PC-3 (cell line): ENCODE results near the gene LBX1. TPM values are rescaled to one million over a fixed set of nuclear protein-coding genes. Genes with fewer than 3 reads are reported as not detected.
A peak's percentile ranks its signal among the peaks of the same experiment; 100 is the strongest.

Source experiments
- ATAC-seq: fragments of 200-7000 bp; cut with Tn5 transposase; 2 replicates; pipeline ENCODE4 v1.9.1; 2020; ENCODE audit warnings: mild to moderate bottlenecking, moderate library complexity
- BruUV-seq: library from RNA; stranded (reverse); fragments of 400-500 nt; replicated peaks from 2 replicates; lab custom pipeline; 2021; lab: Mats Ljungman, UMichigan
- CTCF ChIA-PET: fragments of 300-600 bp; sonication (Branson Sonifier 250); formaldehyde crosslinking; loops from one replicate; lab custom pipeline; 2022; ENCODE audit warnings: antibody characterized with exemption; lab: Charles Lee
- POLR2A ChIA-PET: fragments of 300-600 bp; sonication (Branson Sonifier 250); formaldehyde crosslinking; loops from one replicate; lab custom pipeline; 2022; ENCODE audit warnings: antibody characterized with exemption; ENCODE audit not compliant: unreplicated experiment; lab: Charles Lee
- DNase-seq: peaks from one replicate; pipeline ENCODE4 v3.0.0-alpha.2; 2015
- H2AFZ ChIP-seq: fragments of 300-600 bp; sonication (generic); 2 replicates; pipeline ENCODE4 v1.6.0; 2016; ENCODE audit warnings: antibody characterized with exemption, low read length
- H3F3A ChIP-seq: fragments of 300-600 bp; sonication (generic); one replicate; pipeline ENCODE4 v1.6.0; 2017; ENCODE audit warnings: antibody characterized with exemption, low read length, control low read depth, mild to moderate bottlenecking; ENCODE audit not compliant: unreplicated experiment
- H3K27ac ChIP-seq: fragments of 300-600 bp; sonication (generic); 2 replicates; pipeline ENCODE4 v1.5.1; 2016; ENCODE audit warnings: mild to moderate bottlenecking, low read length
- H3K27me3 ChIP-seq: fragments of 300-600 bp; sonication (generic); 2 replicates; pipeline ENCODE4 v1.6.1; 2016; ENCODE audit warnings: low read length, mixed read lengths
- H3K36me3 ChIP-seq: fragments of 300-600 bp; sonication (generic); 2 replicates; pipeline ENCODE4 v1.6.1; 2016; ENCODE audit warnings: low read depth, mixed run types, low read length, mixed read lengths
- H3K4me1 ChIP-seq: fragments of 300-600 bp; sonication (generic); 2 replicates; pipeline ENCODE4 v1.5.1; 2016; ENCODE audit warnings: low read length; ENCODE audit not compliant: insufficient read depth
- H3K4me2 ChIP-seq: fragments of 300-600 bp; sonication (generic); 2 replicates; pipeline ENCODE4 v1.6.0; 2016; ENCODE audit warnings: low read length
- H3K4me3 ChIP-seq: fragments of 300-600 bp; sonication (generic); 2 replicates; pipeline ENCODE4 v1.5.1; 2016; ENCODE audit warnings: mild to moderate bottlenecking, low read length, mixed read lengths
- H3K79me2 ChIP-seq: fragments of 300-600 bp; sonication (generic); 2 replicates; pipeline ENCODE4 v1.6.1; 2017; ENCODE audit warnings: low read length, mixed read lengths
- H3K9ac ChIP-seq: fragments of 300-600 bp; sonication (generic); 2 replicates; pipeline ENCODE4 v1.6.0; 2016; ENCODE audit warnings: mild to moderate bottlenecking, low read length
- H3K9me2 ChIP-seq: fragments of 300-600 bp; sonication (generic); replicated peaks from 2 replicates; pipeline ENCODE4 v1.6.1; 2016; ENCODE audit warnings: mixed run types, low read length, mixed read lengths
- H3K9me3 ChIP-seq: fragments of 300-600 bp; sonication (generic); 2 replicates; pipeline ENCODE4 v1.6.1; 2016; ENCODE audit warnings: low read length, mixed read lengths
- H4K20me1 ChIP-seq: fragments of 300-600 bp; sonication (generic); 2 replicates; pipeline ENCODE4 v1.6.1; 2016; ENCODE audit warnings: low read length, mixed read lengths
- CTCF ChIP-seq: fragments of 300-600 bp; sonication (generic); conservative IDR thresholded peaks from 2 replicates; pipeline ENCODE4 v1.5.1; 2017; ENCODE audit warnings: antibody characterized with exemption, low read depth, mild to moderate bottlenecking, low read length
- EZH2 ChIP-seq: fragments of 300-600 bp; sonication (generic); IDR thresholded peaks from one replicate; pipeline ENCODE4 v1.6.1; 2017; ENCODE audit warnings: antibody characterized with exemption, mild to moderate bottlenecking, low read length; ENCODE audit not compliant: unreplicated experiment
- EZH2phosphoT487 ChIP-seq: fragments of 300-600 bp; sonication (generic); IDR thresholded peaks from 2 replicates; pipeline ENCODE4 v1.6.1; 2018; ENCODE audit warnings: mild to moderate bottlenecking, antibody characterized with exemption, low read length, borderline replicate concordance
- intact Hi-C: fragments of 100-400 bp; cut with micrococcal nuclease; formaldehyde crosslinking; loops from 2 replicates; pipeline ENCODE4 v1.9.0; 2023
- total RNA-seq: library from RNA; depleted of rRNA; stranded (reverse); fragments of >200 nt; gene quantifications from 2 replicates; pipeline ENCODE4 v1.2.3, GENCODE V29; 2014

Gene LBX1
- total RNA-seq, 1 experiment from 2014 or later, result not detected

- Histone ChIP-seq H3K27ac (no peak overlapping the region), H3K9me2 (no peaks in the 10 kb centered on the region)
- CTCF ChIA-PET, result no interaction called here
Measured at GRCh38 chr10:101225846-101226421, 3.3 kb downstream of the LBX1 start.

GRCh38 chr10:101224910-101225823 is 4.1 kb downstream of the LBX1 start:
- TF ChIP-seq EZH2 (peak; percentile 86), CTCF (no peak)
- Histone ChIP-seq H3K9me2 (no peaks in the 10 kb centered on the region), H3K4me3 (peak overlapping the region; percentile 28; the same call in 1 of the 2 replicates), H3K36me3 (no peaks in the 10 kb centered on the region), H2AFZ (no peak overlapping the region), H4K20me1 (no peaks in the 10 kb centered on the region), H3K9ac (no peak overlapping the region), H3K27ac (no peak overlapping the region), H3K9me3 (no peaks in the 10 kb centered on the region), H3K4me2 (peak overlapping the region; percentile 44), H3F3A (no peaks in the 10 kb centered on the region), H3K4me1 (peaks cover 4% of the 10 kb centered on the region), H3K79me2 (no peaks in the 10 kb centered on the region), H3K27me3 (peaks cover 99% of the 10 kb centered on the region)
- ChIA-PET POLR2A (no interaction called here), CTCF (no interaction called here)
- ATAC-seq (no peak), DNase-seq (no peak)
- intact Hi-C loops, result no loop called here
- BruUV-seq, result no TSS peak

More at GRCh38 chr10:101225846-101226421, 3.3 kb downstream of the LBX1 start:
- no peak overlapping the region for H3K4me3 ChIP-seq
- no peak overlapping the region for H3K9ac ChIP-seq
- H3K4me2 ChIP-seq, result no peak overlapping the region
- no peak overlapping the region for H2AFZ ChIP-seq
- no peaks in the 10 kb centered on the region for H3K36me3 ChIP-seq
- BruUV-seq, result no TSS peak
- POLR2A ChIA-PET, result no interaction called here
- no peaks in the 10 kb centered on the region for H3F3A ChIP-seq
- no peak for ATAC-seq
- no peaks in the 10 kb centered on the region for H3K79me2 ChIP-seq
- intact Hi-C loops, result no loop called here
- peaks cover 4% of the 10 kb centered on the region for H3K4me1 ChIP-seq
- no peak for TF ChIP-seq EZH2
- no peak for TF ChIP-seq CTCF
- TF ChIP-seq EZH2phosphoT487, result no peak
- H4K20me1 ChIP-seq, result no peaks in the 10 kb centered on the region
- no peak for DNase-seq
- peaks cover 99% of the 10 kb centered on the region for H3K27me3 ChIP-seq
- H3K9me3 ChIP-seq, result no peaks in the 10 kb centered on the region
